Sigmoid colon (tissue), 4 donors: ENCODE results near the gene HIVEP3.

Experiments used
- EP300 ChIP-seq, 4 donors: sonication (generic); formaldehyde crosslinking; IDR thresholded peaks; one replicate each; pipeline ENCODE4 v1.6.1; 2017; ENCODE audit warnings: antibody characterized with exemption in 4 of 4
- POLR2A ChIP-seq, 2 donors: fragments of 450-650 bp; IDR thresholded peaks; one replicate each; pipeline ENCODE4 v1.6.1; 2016; ENCODE audit warnings: antibody characterized with exemption in 2 of 2, mild to moderate bottlenecking in 2 of 2, moderate library complexity in 2 of 2
- TF ChIP-seq, protein P1 (sequence below), 4 experiments: fragments of 450-650 bp in 3 of 4; fragments of 200-600 bp in 1 of 4; IDR thresholded peaks; one replicate each; pipeline ENCODE4 v1.5.1; 2016 to 2019; ENCODE audit warnings: antibody characterized with exemption in 4 of 4, mild to moderate bottlenecking in 3 of 4, moderate library complexity in 2 of 4

DNA sequence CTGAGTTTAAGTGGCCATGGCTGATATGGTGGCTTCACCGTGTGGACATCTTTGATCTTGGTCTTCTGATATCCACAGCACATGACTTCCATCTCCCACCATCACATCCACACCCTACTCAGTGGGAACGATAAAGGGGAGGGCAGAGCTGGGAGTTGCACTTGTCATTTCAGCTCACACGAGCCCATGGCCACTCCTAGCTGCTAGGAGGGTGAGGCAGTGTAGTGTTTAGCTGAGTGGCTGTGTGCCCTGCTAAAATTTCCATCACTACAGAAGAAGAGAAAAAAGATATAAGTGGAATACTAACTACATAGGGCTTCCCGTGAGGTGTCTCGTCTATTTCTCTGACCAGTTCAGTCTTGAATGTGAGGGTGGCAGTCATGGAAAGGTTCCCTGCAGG lies 310.9 kb downstream of the HIVEP3 start:
- TF ChIP-seq, protein P1, sequence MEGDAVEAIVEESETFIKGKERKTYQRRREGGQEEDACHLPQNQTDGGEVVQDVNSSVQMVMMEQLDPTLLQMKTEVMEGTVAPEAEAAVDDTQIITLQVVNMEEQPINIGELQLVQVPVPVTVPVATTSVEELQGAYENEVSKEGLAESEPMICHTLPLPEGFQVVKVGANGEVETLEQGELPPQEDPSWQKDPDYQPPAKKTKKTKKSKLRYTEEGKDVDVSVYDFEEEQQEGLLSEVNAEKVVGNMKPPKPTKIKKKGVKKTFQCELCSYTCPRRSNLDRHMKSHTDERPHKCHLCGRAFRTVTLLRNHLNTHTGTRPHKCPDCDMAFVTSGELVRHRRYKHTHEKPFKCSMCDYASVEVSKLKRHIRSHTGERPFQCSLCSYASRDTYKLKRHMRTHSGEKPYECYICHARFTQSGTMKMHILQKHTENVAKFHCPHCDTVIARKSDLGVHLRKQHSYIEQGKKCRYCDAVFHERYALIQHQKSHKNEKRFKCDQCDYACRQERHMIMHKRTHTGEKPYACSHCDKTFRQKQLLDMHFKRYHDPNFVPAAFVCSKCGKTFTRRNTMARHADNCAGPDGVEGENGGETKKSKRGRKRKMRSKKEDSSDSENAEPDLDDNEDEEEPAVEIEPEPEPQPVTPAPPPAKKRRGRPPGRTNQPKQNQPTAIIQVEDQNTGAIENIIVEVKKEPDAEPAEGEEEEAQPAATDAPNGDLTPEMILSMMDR (IDR thresholded peaks at IDR 0.05): no peak
- TF ChIP-seq EP300 (IDR thresholded peaks at IDR 0.05): no peak
- TF ChIP-seq POLR2A (IDR thresholded peaks at IDR 0.05): no peak
